CD4-positive, alpha-beta T cell treated with Interleukin-1 beta for 1 hour (primary cell): ENCODE measurements around the gene COMP.

Experiments used
- DNase-seq, 2 donors: peaks; one replicate each; pipeline ENCODE4 v3.0.0-alpha.2; 2020 to 2022

COMP gene

DNA sequence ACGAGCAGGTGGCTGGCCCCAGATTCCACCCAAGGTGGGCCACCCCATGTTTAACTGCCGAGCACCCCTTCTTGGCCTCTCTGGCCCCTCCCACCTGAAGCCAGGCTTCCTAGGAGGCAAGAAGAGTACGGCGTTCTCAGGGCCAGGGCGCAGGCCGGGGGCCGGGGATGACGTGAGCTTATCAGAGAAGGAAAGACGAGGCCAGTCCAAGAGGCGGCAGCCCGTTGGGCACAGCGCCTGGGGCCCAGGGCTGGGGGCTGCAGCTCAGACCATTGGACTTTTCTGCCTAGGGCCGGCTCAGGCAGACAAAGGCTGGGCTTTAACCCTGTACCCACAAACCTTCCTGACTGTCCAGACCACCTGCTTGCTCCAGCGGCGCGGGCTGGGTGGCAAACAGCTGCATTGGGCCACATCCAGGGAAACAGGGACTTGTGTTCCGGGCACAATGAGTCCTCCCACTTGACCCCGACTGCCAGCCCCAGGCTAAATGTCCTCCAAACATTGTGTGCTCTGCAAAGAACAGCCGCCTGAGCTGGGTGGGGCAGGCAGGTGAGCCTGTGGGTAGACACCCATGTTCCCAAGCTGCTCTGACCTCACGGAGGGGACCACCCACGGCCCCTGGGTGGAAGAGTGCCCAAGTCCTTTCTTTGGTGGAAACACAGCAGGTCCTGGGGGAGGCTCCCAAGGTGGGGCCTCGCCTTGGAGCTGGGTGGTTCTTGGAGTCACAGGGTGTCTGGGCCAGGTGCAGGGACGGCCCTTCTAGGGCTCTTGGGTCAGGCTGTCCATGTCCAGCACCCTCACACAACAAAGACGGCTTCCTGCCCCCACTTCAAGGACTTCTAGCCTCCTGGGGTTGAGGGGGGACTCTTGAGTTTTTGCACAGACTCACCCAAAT is 21.9 kb downstream of the COMP start:
- no peak for DNase-seq

- DNase-seq = no peak
These were observed 22.9 kb downstream of the COMP start for GRCh38 chr19:18768046-18768771.

DNA sequence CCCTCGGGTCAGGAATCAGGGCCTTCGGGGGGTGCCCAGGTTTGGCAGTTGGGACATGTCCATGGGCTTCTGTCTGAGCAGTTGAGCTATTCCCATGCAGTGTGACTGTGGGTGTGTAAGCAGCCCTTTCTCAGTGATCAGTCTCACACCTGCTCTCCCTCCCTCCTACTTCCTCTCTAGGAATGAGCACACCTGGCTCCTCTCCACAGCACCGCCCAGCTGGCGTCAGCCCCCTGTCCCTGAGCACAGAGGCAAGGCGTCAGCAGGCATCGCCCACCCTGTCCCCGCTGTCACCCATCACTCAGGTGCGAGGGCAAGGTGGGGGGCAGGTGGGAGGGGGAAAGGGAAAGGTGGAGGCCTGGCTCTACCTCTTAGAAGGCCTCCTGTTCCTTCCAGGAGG is 25.9 kb downstream of the COMP start:
- DNase-seq = no peak

DNA sequence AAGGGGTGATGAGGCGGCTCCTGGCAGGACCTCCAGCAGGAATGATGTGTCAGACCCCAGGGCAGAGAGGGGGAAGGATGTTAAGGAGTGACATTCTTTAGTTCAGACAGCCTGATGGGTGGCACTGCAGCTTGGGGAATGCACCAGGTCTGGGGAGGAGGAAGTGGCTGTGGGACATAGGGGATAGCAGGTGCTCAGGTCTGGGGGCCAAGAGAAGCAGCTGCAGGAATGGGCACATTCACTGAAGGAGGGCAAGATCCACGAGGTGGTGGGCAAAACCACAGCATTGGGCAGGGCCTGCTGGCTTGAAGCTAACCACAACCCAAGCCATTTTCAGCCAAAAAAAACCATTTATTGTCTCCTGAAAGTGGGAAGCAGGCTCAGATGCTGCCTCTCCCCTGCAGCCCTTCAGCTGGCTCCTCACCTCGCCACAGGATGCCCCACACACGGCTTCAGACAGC is 26.5 kb downstream of the COMP start:
- no peak for DNase-seq

GRCh38 chr19:18763674-18764590 is 27.2 kb downstream of the COMP start:
- no peak for DNase-seq

- DNase-seq = no peak
These were observed 28.7 kb downstream of the COMP start for GRCh38 chr19:18762125-18763023.

DNA sequence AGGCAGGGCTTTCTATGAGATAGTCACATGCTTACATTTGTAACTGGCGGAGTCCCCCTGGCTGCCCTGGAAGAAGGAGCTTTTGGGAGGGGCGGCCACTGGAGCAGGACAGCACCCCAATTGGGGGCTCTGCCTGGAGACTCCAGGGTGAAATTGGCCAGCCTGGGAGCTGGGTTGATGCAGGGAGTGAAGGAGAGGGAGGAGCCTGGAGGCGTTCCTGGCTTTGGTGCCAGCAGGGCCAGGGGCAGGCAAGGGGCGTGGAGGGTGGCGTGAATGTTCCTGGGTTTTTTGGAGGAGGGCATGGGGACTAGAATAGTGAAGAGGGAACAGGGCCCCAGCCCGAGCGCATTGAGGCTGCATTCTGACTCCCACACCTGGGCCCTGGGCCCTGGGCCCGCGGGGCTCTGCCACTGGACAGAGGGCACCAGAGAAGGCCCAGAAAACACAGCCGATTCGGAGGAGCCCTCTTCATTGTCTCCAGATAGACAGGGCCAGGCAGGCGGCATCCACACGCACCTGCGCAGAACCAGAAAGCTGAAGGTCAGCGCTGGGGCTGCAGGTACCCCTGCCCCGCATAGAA is 29.5 kb downstream of the COMP start:
- DNase-seq = no peak

GRCh38 chr19:18760440-18761383 is 30.4 kb downstream of the COMP start:
- DNase-seq = no peak

- DNase-seq = no peak
These were observed 31.1 kb downstream of the COMP start for GRCh38 chr19:18759995-18760426.

DNA sequence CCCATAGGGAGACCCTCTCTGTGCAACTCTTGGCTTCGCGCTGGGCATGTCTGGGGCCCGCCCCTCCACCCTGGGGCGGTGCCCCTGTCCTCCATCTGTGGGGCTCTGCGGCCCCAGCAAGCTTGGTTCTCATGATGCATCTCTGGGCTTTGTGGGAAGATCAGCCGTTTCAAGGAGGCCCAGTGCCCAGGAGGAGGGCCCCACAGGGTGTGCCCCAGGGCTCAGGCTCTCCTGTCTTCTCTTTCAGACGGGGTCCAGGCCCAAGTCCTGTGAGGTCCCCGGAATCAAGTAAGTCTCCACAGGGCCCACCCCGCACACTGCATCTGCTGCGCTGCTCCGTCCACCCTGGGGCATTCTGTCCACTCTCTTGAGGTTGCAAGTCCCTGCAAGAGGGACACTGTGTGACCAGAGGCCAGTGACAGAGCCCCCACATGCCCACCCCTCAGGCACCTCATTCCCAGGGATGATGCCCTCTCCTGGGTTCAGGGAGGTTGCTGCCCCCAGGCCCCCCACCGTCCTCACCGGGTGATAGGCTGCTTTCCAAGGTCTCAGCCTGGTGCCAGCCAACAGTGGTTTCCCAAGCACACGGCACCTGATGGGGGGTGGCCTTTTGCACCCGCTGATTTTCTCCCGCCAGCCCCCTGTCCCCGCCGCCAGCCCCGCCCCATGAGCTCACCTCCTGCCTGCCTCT is 31.7 kb downstream of the COMP start:
- DNase-seq = no peak

- no peak for DNase-seq
These were observed 34.2 kb downstream of the COMP start for GRCh38 chr19:18756896-18757295.

DNA sequence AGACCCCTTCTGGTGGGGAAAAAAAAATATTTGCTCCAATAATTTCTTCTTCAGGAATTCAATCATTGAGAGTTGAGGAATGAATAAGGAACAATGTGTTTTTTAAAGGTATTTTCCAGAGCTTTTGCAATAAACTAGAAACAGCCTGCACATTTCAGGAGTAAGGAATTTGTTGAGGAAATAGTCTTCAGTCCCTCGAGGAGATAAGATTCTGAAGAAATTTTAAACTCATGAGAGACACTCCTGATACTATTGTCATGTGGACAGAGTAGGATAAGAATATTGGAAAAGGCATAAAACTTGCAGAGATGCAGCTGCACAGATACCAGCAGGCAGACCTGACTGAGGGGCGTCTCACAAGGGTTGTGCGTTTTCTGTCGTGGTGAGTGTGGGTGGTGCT is 36.6 kb downstream of the COMP start:
- no peak for DNase-seq

GRCh38 chr19:18751571-18751970 is 39.5 kb downstream of the COMP start:
- DNase-seq = no peak

- no peak for DNase-seq
These were observed 40.7 kb downstream of the COMP start for GRCh38 chr19:18750295-18750970.

GRCh38 chr19:18749362-18750231 is 41.5 kb downstream of the COMP start:
- no peak for DNase-seq

DNA sequence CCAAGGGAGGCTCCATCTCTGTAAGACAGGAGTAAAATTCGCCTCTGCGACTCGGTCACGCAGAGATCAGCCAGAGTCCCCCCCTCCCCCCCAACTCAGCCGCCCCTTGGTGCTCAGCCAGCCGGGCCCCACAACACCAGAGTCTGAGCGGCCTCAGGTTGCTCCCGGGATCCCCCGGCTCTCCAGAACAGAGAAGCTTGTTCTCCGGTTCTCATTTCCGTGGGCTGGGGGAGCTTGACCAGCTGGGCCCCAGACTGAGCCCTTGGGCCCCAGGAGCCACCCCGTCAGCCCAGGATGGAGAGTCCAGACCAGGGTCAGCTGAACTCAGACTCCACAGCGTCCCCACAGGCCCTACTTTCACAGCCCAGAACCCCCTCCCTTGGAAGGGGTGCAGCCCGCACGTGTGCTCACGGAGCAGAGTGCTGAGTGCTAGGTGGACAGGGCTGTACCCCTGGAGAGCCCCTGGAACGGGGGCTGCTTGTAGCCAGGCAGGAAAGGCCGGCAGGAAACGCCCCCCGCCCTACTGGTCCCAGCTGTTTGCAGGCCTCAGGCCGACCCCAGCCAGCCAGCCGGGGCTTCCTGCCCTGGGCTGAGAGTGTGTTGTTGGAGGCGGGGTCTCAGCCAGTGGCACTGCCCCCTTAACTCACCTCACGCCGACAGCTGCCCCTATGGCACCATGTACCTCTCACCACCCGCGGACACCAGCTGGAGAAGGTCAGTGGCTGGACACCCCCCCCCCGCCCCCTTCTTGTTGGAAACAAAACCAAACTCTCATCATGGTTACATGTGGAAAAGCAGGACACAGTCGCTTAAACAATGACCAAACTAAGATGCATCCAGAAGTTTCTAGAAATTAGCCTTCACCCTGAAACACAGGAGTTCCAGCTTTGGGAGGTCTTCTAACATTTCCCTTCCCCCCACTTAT is 44.4 kb downstream of the COMP start:
- DNase-seq = no peak

GRCh38 chr19:18745931-18746330 is 45.2 kb downstream of the COMP start:
- DNase-seq = no peak
